ENCODE measurements around the gene AMIGO3. TPM values are rescaled to one million over a fixed set of nuclear protein-coding genes. Genes with fewer than 3 reads are reported as not detected.

Gene AMIGO3
- total and polyA plus RNA-seq, 2 experiments from 2014 or later: 2.9 to 10.4 TPM

DNA sequence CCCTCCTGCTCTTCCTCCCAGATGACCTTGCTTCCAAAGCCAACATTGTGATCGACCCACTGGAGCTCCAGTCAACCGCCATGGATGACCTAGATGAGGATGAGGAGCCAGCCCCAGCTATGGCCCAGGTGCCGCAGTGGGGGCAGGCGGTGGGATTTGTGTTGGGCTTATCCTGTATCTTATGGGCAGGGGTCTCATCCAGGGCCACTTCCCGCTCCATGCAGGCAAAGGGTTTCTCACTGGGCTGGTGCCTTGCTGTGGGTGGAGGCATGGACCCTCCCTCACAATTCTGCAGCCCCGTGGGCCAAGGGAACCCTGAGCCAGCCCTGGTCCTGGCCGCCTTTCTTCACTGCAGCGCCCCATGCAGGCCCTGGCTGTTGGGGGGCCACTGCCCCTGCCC, 14.9 kb downstream of the AMIGO3 start (continued):
- TF ChIP-seq, protein P1, sequence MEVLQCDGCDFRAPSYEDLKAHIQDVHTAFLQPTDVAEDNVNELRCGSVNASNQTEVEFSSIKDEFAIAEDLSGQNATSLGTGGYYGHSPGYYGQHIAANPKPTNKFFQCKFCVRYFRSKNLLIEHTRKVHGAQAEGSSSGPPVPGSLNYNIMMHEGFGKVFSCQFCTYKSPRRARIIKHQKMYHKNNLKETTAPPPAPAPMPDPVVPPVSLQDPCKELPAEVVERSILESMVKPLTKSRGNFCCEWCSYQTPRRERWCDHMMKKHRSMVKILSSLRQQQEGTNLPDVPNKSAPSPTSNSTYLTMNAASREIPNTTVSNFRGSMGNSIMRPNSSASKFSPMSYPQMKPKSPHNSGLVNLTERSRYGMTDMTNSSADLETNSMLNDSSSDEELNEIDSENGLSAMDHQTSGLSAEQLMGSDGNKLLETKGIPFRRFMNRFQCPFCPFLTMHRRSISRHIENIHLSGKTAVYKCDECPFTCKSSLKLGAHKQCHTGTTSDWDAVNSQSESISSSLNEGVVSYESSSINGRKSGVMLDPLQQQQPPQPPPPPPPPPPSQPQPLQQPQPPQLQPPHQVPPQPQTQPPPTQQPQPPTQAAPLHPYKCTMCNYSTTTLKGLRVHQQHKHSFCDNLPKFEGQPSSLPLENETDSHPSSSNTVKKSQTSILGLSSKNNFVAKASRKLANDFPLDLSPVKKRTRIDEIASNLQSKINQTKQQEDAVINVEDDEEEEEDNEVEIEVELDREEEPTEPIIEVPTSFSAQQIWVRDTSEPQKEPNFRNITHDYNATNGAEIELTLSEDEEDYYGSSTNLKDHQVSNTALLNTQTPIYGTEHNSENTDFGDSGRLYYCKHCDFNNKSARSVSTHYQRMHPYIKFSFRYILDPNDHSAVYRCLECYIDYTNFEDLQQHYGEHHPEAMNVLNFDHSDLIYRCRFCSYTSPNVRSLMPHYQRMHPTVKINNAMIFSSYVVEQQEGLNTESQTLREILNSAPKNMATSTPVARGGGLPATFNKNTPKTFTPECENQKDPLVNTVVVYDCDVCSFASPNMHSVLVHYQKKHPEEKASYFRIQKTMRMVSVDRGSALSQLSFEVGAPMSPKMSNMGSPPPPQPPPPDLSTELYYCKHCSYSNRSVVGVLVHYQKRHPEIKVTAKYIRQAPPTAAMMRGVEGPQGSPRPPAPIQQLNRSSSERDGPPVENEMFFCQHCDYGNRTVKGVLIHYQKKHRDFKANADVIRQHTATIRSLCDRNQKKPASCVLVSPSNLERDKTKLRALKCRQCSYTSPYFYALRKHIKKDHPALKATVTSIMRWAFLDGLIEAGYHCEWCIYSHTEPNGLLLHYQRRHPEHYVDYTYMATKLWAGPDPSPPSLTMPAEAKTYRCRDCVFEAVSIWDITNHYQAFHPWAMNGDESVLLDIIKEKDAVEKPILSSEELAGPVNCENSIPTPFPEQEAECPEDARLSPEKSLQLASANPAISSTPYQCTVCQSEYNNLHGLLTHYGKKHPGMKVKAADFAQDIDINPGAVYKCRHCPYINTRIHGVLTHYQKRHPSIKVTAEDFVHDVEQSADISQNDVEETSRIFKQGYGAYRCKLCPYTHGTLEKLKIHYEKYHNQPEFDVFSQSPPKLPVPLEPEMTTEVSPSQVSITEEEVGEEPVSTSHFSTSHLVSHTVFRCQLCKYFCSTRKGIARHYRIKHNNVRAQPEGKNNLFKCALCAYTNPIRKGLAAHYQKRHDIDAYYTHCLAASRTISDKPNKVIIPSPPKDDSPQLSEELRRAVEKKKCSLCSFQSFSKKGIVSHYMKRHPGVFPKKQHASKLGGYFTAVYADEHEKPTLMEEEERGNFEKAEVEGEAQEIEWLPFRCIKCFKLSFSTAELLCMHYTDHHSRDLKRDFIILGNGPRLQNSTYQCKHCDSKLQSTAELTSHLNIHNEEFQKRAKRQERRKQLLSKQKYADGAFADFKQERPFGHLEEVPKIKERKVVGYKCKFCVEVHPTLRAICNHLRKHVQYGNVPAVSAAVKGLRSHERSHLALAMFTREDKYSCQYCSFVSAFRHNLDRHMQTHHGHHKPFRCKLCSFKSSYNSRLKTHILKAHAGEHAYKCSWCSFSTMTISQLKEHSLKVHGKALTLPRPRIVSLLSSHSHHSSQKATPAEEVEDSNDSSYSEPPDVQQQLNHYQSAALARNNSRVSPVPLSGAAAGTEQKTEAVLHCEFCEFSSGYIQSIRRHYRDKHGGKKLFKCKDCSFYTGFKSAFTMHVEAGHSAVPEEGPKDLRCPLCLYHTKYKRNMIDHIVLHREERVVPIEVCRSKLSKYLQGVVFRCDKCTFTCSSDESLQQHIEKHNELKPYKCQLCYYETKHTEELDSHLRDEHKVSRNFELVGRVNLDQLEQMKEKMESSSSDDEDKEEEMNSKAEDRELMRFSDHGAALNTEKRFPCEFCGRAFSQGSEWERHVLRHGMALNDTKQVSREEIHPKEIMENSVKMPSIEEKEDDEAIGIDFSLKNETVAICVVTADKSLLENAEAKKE (CRISPR knock-in tag; IDR thresholded peaks at IDR 0.05): no peak
- TF ChIP-seq, protein P2, sequence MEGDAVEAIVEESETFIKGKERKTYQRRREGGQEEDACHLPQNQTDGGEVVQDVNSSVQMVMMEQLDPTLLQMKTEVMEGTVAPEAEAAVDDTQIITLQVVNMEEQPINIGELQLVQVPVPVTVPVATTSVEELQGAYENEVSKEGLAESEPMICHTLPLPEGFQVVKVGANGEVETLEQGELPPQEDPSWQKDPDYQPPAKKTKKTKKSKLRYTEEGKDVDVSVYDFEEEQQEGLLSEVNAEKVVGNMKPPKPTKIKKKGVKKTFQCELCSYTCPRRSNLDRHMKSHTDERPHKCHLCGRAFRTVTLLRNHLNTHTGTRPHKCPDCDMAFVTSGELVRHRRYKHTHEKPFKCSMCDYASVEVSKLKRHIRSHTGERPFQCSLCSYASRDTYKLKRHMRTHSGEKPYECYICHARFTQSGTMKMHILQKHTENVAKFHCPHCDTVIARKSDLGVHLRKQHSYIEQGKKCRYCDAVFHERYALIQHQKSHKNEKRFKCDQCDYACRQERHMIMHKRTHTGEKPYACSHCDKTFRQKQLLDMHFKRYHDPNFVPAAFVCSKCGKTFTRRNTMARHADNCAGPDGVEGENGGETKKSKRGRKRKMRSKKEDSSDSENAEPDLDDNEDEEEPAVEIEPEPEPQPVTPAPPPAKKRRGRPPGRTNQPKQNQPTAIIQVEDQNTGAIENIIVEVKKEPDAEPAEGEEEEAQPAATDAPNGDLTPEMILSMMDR (conservative IDR thresholded peaks at IDR 0.05; ENCODE audit: low read depth in 2 of 2): no peak
- no peak for TF ChIP-seq ZNF114 (CRISPR knock-in tag; IDR thresholded peaks at IDR 0.05)
- TF ChIP-seq JUNB (IDR thresholded peaks at IDR 0.05; ENCODE audit: unreplicated experiment): no peak
- no peak for TF ChIP-seq NANOG (IDR thresholded peaks at IDR 0.05; ENCODE audit: borderline replicate concordance)
- TF ChIP-seq, protein P3, sequence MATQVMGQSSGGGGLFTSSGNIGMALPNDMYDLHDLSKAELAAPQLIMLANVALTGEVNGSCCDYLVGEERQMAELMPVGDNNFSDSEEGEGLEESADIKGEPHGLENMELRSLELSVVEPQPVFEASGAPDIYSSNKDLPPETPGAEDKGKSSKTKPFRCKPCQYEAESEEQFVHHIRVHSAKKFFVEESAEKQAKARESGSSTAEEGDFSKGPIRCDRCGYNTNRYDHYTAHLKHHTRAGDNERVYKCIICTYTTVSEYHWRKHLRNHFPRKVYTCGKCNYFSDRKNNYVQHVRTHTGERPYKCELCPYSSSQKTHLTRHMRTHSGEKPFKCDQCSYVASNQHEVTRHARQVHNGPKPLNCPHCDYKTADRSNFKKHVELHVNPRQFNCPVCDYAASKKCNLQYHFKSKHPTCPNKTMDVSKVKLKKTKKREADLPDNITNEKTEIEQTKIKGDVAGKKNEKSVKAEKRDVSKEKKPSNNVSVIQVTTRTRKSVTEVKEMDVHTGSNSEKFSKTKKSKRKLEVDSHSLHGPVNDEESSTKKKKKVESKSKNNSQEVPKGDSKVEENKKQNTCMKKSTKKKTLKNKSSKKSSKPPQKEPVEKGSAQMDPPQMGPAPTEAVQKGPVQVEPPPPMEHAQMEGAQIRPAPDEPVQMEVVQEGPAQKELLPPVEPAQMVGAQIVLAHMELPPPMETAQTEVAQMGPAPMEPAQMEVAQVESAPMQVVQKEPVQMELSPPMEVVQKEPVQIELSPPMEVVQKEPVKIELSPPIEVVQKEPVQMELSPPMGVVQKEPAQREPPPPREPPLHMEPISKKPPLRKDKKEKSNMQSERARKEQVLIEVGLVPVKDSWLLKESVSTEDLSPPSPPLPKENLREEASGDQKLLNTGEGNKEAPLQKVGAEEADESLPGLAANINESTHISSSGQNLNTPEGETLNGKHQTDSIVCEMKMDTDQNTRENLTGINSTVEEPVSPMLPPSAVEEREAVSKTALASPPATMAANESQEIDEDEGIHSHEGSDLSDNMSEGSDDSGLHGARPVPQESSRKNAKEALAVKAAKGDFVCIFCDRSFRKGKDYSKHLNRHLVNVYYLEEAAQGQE (IDR thresholded peaks at IDR 0.05; ENCODE audit: unreplicated experiment): no peak
